Stimulated activated CD4-positive, alpha-beta T cell treated with anti-CD3 and anti-CD28 coated beads, Interleukin-2, amount 100 ng/mL, for 24 hours (primary cell): ENCODE results near the gene CAMK1D.
"Not testable (repeated sequence)": the region's sequence is repeated elsewhere in the genome, so short reads cannot be mapped to it uniquely, and the experiment has no call there.

ENCODE experiments used
- DNase-seq, 2 donors: peaks; one replicate each; pipeline ENCODE4 v3.0.0-alpha.2; 2020

The CAMK1D gene

DNA sequence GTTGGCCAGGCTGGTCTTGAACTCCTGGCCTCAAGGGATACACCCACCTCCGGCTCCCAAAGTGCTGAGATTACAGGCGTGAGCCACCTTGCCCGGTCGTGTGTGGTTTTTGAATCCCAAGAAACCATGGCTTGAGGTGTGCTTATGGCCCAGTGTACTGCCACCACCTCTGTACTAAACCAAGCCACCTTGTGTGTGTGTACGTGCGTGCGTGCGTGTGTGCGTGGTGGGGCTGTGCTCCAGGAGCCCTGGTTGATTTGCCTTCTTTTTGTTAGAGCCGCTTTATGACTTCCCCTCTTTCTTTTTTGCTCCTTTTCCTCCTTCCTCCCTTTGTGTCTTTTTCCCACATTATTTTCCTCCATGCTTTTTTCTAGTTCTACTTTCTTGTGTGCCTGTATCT lies 121.4 kb downstream of the CAMK1D start:
- DNase-seq: no peak

- no peak for DNase-seq
Measured at GRCh38 chr10:12471135-12471534, 121.8 kb downstream of the CAMK1D start.

DNA sequence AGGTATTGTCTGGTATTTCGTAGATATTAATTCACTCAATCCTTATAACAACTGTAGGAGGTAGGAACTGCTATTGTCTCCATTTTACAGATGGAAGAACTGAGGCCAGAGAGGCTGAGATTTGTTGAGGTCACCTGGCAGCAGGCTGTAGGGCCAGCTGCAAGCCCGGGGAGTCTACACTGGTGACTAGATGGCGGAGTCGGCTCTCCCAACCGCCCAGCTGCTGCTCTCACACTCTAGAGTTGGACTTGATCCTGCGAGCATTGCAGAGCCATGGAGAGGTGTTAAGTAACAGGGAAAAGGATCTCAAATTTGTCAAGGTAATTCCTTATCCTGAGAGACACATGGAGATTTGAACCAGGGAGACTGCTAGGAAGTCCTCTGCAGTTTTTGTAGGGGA lies 124.1 kb downstream of the CAMK1D start:
- DNase-seq: no peak

GRCh38 chr10:12474727-12475412 lies 125.5 kb downstream of the CAMK1D start:
- no peak for DNase-seq

- no peak for DNase-seq
Measured at GRCh38 chr10:12476656-12477055, 127.3 kb downstream of the CAMK1D start.

GRCh38 chr10:12479437-12479844 lies 130.1 kb downstream of the CAMK1D start:
- DNase-seq: no peak

DNA sequence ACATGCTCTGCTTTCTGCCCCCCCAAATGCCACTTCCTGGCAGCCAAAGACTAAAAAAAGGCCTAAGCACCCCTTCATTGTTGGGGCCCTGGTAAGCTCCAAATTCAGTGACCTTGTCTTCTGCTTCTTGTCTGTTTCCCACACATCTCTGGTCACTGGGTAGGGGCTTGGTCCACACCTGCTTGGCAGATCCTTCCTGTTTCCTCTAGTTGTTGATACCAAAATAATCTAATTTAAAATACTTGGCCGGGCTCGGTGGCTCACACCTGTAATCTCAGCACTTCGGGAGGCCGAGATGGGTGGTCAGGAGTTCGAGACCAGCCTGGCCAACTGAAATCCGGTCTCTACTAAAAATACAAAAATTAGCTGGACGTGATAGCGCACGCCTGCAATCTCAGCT lies 130.6 kb downstream of the CAMK1D start:
- no peak for DNase-seq

- DNase-seq: no peak
Measured at GRCh38 chr10:12480440-12480839, 131.1 kb downstream of the CAMK1D start.

GRCh38 chr10:12481924-12482323 lies 132.6 kb downstream of the CAMK1D start:
- no peak for DNase-seq

GRCh38 chr10:12482587-12482986 lies 133.2 kb downstream of the CAMK1D start:
- DNase-seq: no peak

DNA sequence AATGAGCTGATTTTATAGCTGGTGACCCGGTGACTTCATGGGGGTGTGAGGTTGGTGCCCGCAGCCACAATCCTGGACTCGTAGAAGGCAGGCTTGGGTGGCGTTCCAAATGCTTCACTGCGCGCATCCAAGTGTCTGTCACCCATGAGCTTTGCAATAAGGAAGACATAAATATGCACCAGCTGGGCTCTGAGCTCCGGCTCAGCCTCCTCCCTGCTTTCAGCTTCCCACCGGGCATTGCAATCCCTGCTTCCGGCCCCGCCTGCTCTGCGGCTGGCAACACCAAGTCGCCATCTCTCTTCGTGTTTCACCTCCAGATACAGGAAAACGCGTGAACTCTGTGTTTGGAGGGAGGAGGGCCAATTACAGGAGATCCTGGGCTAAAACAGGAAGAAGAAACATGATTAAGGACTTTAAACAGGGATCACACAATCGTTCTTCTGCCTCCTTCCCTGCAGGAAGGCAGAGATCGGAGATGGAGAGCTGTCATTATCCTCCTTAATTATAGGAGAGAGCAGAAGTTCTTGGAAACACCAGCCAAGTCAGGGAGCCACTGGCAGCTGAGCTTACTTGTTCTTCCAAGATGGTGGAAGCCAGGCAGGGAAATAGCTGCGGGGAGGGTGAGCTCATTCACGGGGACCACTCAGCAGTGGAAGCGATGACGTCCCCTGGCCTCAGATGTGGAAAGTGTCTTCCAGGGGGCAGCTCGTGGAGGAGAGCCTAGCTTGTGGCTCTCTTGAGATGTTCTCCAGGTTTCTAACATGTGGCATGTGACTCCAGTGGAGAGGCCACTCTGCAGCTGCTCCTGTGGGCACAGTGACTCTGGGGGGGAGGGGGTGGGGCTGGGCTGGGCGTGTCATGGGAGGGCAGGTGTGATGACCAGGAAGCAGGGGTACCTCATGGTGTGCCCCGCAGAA lies 134.9 kb downstream of the CAMK1D start:
- no peak for DNase-seq

GRCh38 chr10:12484941-12485805 lies 135.8 kb downstream of the CAMK1D start:
- peak; percentile 24 to 27 for DNase-seq

GRCh38 chr10:12487366-12487765 lies 138.0 kb downstream of the CAMK1D start:
- no peak for DNase-seq

- no peak for DNase-seq
Measured at GRCh38 chr10:12488626-12489025, 139.3 kb downstream of the CAMK1D start.

DNA sequence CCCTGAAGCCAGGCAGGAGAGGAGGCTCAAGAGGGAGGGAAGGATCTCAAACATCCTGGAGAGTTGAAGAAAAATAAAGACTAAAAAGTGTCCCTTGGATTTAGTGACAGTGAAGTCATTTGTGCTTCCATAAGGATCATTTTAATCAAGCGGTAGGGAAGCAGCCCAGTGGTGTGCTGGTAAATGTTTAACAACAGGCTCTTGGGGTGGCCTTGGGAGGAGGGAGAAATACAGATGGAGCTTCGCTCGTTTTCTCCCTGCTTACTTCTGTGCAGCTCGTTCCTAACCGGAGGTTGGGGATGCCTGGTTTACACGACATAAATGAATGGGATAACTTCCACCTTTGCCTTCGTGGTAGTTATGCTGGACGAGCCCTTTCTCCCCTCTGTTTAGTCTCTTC lies 140.0 kb downstream of the CAMK1D start:
- no peak for DNase-seq

- no peak for DNase-seq
Measured at GRCh38 chr10:12489806-12490205, 140.5 kb downstream of the CAMK1D start.

GRCh38 chr10:12490963-12491362 lies 141.6 kb downstream of the CAMK1D start:
- no peak for DNase-seq

- no peak for DNase-seq
Measured at GRCh38 chr10:12491491-12491890, 142.1 kb downstream of the CAMK1D start.

DNA sequence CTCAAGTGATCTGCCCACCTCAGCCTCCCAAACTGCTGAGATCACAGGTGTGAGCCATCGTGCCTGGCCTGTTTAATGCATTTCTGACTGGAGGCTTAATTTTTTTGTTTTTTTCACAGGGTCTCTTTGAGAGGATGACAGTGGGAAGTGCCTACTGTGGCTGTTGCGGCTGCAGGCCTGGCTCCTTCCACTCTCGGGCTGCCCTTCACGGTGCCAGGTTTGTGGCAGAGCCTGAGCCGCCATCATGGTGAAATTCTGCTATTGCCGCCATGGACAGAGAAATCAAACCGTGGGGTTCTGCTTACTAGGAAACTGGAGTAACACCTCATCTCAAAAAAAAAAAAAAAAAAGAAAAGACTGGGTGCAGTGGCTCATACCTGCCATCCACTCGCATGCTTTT lies 142.7 kb downstream of the CAMK1D start:
- no peak for DNase-seq

DNA sequence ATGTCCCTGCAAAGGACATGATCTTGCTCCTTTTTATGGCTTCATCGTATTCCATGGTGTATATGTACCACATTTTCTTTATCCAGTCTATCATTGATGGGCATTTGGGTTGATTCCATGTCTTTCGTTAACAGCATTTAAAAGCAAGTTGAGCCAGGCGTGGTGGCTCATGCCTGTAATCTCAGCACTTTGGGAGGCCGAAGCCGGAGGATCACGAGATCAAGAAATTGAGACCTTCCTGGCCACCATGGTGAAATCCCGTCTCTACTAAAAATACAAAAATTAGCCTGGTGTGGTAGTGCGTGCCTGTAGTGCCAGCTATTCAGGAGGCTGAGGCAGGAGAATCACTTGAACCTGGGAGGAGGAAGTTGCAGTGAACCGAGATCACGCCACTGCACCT lies 147.7 kb downstream of the CAMK1D start:
- not testable (repeated sequence) for DNase-seq

DNA sequence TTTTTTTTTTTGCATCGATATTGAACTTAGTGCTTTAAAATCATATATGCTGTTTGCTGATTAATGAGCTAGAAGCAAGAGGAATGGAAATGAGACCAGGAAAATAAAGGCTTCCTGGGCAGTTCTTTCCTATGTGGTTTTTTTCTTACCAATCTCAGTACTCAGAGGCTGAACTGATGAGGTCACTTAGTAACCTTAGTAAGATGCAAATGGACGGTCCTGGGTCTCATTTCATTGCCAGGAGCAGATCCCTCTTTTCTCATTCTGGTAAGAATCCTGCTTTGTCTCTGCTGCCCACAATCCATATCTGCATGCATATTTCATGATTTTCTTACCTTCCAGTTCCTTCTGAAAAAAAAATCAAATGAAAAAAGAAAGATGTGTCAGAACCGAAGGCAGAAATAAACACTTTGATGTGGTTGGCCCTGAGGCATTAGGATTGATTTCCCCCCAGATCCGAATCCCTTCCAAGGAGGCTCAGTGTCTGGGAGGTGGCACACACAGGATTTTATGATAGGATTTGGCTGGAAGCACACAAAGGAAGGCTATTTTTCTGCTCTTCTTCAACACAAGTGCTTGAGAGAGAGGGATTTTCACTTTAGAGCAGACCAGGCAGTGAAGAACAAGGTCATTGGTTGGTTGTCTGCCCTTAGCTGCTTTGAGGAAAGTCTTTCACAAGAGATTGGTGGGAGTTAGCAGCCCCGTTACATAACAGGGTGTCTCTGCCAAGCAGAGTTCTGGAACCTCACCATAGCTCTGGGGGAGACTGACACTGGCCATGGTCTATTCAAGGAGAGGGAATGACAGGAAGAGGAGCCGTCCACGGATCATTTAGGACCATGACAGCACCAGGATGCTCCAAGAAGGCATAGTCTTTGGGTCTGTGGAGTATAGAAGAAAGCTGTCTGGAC lies 150.0 kb downstream of the CAMK1D start:
- no peak for DNase-seq
